ENCODE data around the gene PTPRG. TPM values are rescaled to one million over a fixed set of nuclear protein-coding genes. Genes with fewer than 3 reads are reported as not detected.

PTPRG gene
- total RNA-seq, 1 experiment from 2014 or later: 69.3 TPM

- Histone ChIP-seq H2BK20ac (ENCODE audit: low read depth, low read length, poor library complexity, severe bottlenecking) (no peak overlapping the region), H4K8ac (replicated peaks; ENCODE audit: insufficient read length, low read depth, low read length) (no peak overlapping the region), H2BK120ac (ENCODE audit: low read depth, low read length, poor library complexity, severe bottlenecking) (no peak overlapping the region), H3K14ac (ENCODE audit: insufficient read depth, low read length) (no peak overlapping the region), H3K9me3 (ENCODE audit: control insufficient read depth, low read depth, low read length) (no peaks in the 10 kb centered on the region), H3K23me2 (ENCODE audit: insufficient read length, low read depth, low read length, poor library complexity, severe bottlenecking) (no peaks in the 10 kb centered on the region), H3K4ac (ENCODE audit: low read depth, low read length) (no peak overlapping the region), H3K27ac (ENCODE audit: insufficient read length, low read depth, low read length) (no peak overlapping the region), H3K18ac (ENCODE audit: insufficient read length, low read depth, low read length) (no peak overlapping the region), H3K56ac (ENCODE audit: insufficient read length, low read depth, low read length) (no peak overlapping the region), H3K23ac (ENCODE audit: insufficient read length, low read depth, low read length) (no peak overlapping the region), H4K5ac (ENCODE audit: insufficient read length, low read depth, low read length) (no peak overlapping the region), H3K79me2 (ENCODE audit: insufficient read depth, low read length) (no peaks in the 10 kb centered on the region), H2AK5ac (ENCODE audit: insufficient read length, low read length) (no peak overlapping the region), H2AFZ (ENCODE audit: low read length) (no peak overlapping the region), H2BK5ac (ENCODE audit: insufficient read length, low read length) (no peak overlapping the region), H3K79me1 (ENCODE audit: insufficient read depth, low read depth, low read length, poor library complexity, severe bottlenecking) (no peaks in the 10 kb centered on the region), H3K4me1 (ENCODE audit: insufficient read depth, low read length) (no peaks in the 10 kb centered on the region), H2BK12ac (ENCODE audit: insufficient read length, low read depth, low read length) (no peak overlapping the region), H3K4me2 (ENCODE audit: insufficient read depth, insufficient read length, low read length) (no peak overlapping the region), H3K9ac (ENCODE audit: extremely low read depth, insufficient read length, low read length) (no peak overlapping the region), H3K27me3 (ENCODE audit: insufficient read depth, low read length) (no peaks in the 10 kb centered on the region), H3T11ph (ENCODE audit: low read length) (no peak overlapping the region), H2BK15ac (ENCODE audit: low read depth, low read length) (no peak overlapping the region), H4K20me1 (ENCODE audit: control insufficient read depth, insufficient read depth, insufficient read length) (no peaks in the 10 kb centered on the region), H4K91ac (ENCODE audit: insufficient read length, low read depth, low read length) (no peak overlapping the region)
- no peaks in the 10 kb centered on the region; the same call in 1 of the 2 replicates for H3K27me3 Mint-ChIP-seq (ENCODE audit: low read depth)
- H3K4me1 Mint-ChIP-seq: peaks cover 7% of the 10 kb centered on the region in 2 experiments
- H3K27ac Mint-ChIP-seq: peak overlapping the region in 2 of 3 experiments; percentile 34 to 90; a peak in 3 of 7 replicates
- no peak overlapping the region for H3K4me3 Mint-ChIP-seq
- TF ChIP-seq CTCF (conservative IDR thresholded peaks at IDR 0.05): no peak
- no peak for DNase-seq
- H3K9me3 Mint-ChIP-seq: no peaks in the 10 kb centered on the region
- no CpG with 5 or more reads among the region's 6 CpGs for WGBS (ENCODE audit: extremely low coverage, insufficient read length, low lambda C conversion rate)
- H3K36me3 Mint-ChIP-seq (ENCODE audit: insufficient read depth in 1 of 3, low read depth in 3 of 3): peaks cover 0 to 2% (median 0%) of the 10 kb centered on the region in 3 experiments; a peak in 1 of 7 replicates
Measured at GRCh38 chr3:62149539-62149938, 588.2 kb downstream of the PTPRG start.
